Neuronal stem cell (in vitro differentiated cells): ENCODE measurements around the gene COX19.

Source experiments
- DNase-seq: peaks from one replicate; pipeline ENCODE4 v3.0.0-alpha.2; 2013; ENCODE audit warnings: low spot score
- H2AFZ ChIP-seq: one replicate; pipeline ENCODE4 v1.6.1; 2013; ENCODE audit warnings: mild to moderate bottlenecking, low read length, inconsistent platforms
- H2AK5ac ChIP-seq: 2 replicates; pipeline ENCODE4 v1.6.1; 2013; ENCODE audit warnings: low read depth, mild to moderate bottlenecking, inconsistent platforms, low read length, moderate library complexity, mixed read lengths
- H2BK120ac ChIP-seq: 2 replicates; pipeline ENCODE4 v1.6.1; 2013; ENCODE audit warnings: low read depth, mild to moderate bottlenecking, inconsistent platforms, low read length, moderate library complexity, mixed read lengths
- H2BK12ac ChIP-seq: one replicate; pipeline ENCODE4 v1.6.1; 2013; ENCODE audit warnings: low read length, inconsistent platforms
- H2BK15ac ChIP-seq: 2 replicates; pipeline ENCODE4 v1.6.1; 2013; ENCODE audit warnings: mild to moderate bottlenecking, low read length, inconsistent platforms, mixed read lengths
- H2BK5ac ChIP-seq: one replicate; pipeline ENCODE4 v1.6.1; 2013; ENCODE audit warnings: inconsistent platforms, mild to moderate bottlenecking, low read length, moderate library complexity
- H3K14ac ChIP-seq: one replicate; pipeline ENCODE4 v1.6.1; 2013; ENCODE audit warnings: low read length, inconsistent platforms
- H3K18ac ChIP-seq: 2 replicates; pipeline ENCODE4 v1.6.1; 2013; ENCODE audit warnings: low read length, inconsistent platforms
- H3K23ac ChIP-seq: 2 replicates; pipeline ENCODE4 v1.6.1; 2013; ENCODE audit warnings: low read depth, mild to moderate bottlenecking, mixed read lengths, low read length, inconsistent platforms; ENCODE audit not compliant: poor library complexity
- H3K27ac ChIP-seq: replicated peaks from 3 replicates; pipeline ENCODE4 v1.5.1; 2013; ENCODE audit warnings: low read length, inconsistent platforms
- H3K27me3 ChIP-seq, 3 experiments: 2 replicates each; pipeline ENCODE4 v1.6.1; 2013; ENCODE audit warnings: low read length in 3 of 3, mild to moderate bottlenecking in 2 of 3, inconsistent platforms in 1 of 3, low read depth in 1 of 3, mixed read lengths in 1 of 3, moderate library complexity in 1 of 3; ENCODE audit not compliant: control insufficient read depth in 3 of 3, insufficient read depth in 3 of 3
- H3K36me3 ChIP-seq, 2 donors: replicated peaks in 1 of 2; 2 replicates each; pipeline ENCODE4 v1.6.1; 2013; ENCODE audit warnings: low read length in 2 of 2; ENCODE audit not compliant: control insufficient read depth in 2 of 2, insufficient read depth in 2 of 2
- H3K4ac ChIP-seq: 2 replicates; pipeline ENCODE4 v1.6.1; 2013; ENCODE audit warnings: inconsistent platforms, mild to moderate bottlenecking, low read length, moderate library complexity
- H3K4me1 ChIP-seq, 2 donors: 1 replicate in 1 of 2; 2 replicates in 1 of 2; pipeline ENCODE4 v1.6.1; 2013; ENCODE audit warnings: low read length in 2 of 2, low read depth in 1 of 2; ENCODE audit not compliant: control insufficient read depth in 2 of 2, insufficient read depth in 1 of 2
- H3K4me2 ChIP-seq: one replicate; pipeline ENCODE4 v1.6.1; 2013; ENCODE audit warnings: mild to moderate bottlenecking, low read length, inconsistent platforms; ENCODE audit not compliant: insufficient read depth, poor library complexity, severe bottlenecking
- H3K4me3 ChIP-seq, 2 donors: 2 replicates each; pipeline ENCODE4 v1.5.1; 2013; ENCODE audit warnings: low read length in 2 of 2, mild to moderate bottlenecking in 2 of 2, inconsistent platforms in 1 of 2, moderate library complexity in 1 of 2
- H3K79me1 ChIP-seq: one replicate; pipeline ENCODE4 v1.6.1; 2013; ENCODE audit warnings: low read depth, mild to moderate bottlenecking, inconsistent platforms, low read length, moderate library complexity
- H3K9ac ChIP-seq: one replicate; pipeline ENCODE4 v1.6.1; 2013; ENCODE audit warnings: mild to moderate bottlenecking, low read depth, low read length, inconsistent platforms; ENCODE audit not compliant: poor library complexity
- H3K9me3 ChIP-seq, 2 donors: replicated peaks in 1 of 2; 2 replicates each; pipeline versions ENCODE3 to v1.6.1; 2013; ENCODE audit warnings: low read length in 2 of 2, mild to moderate bottlenecking in 2 of 2, inconsistent platforms in 1 of 2, low read depth in 1 of 2, mixed read lengths in 1 of 2, moderate library complexity in 1 of 2; ENCODE audit not compliant: control insufficient read depth in 2 of 2, insufficient read depth in 1 of 2
- H4K8ac ChIP-seq: one replicate; pipeline ENCODE4 v1.6.1; 2013; ENCODE audit warnings: low read depth, mild to moderate bottlenecking, inconsistent platforms, low read length, moderate library complexity
- H4K91ac ChIP-seq: one replicate; pipeline ENCODE4 v1.6.1; 2013; ENCODE audit warnings: low read length, low read depth, mild to moderate bottlenecking, inconsistent platforms; ENCODE audit not compliant: poor library complexity
- WGBS, 2 donors: extraction: QIAGEN DNeasy Blood & Tissue Kit; methylation state at CpG; one replicate each; pipeline ENCODE4 v1.1.7; 2013; ENCODE audit warnings: missing lambda C conversion rate in 2 of 2, mixed read lengths in 1 of 2; ENCODE audit not compliant: insufficient read length in 2 of 2, insufficient replicate concordance in 1 of 2; ENCODE audit errors: extremely low coverage in 2 of 2; 5-methylcytosine and 5-hydroxymethylcytosine counted together

Gene COX19

GRCh38 chr7:974172-974571 is 1.2 kb downstream of the COX19 start:
- Histone ChIP-seq H3K23ac (no peak overlapping the region), H3K4me3 (peak overlapping the region in 1 of 2 donors; percentile 68), H3K9me3 (no peaks in the 10 kb centered on the region), H3K36me3 (peaks cover 14 to 39% of the 10 kb centered on the region in 2 donors), H2BK120ac (no peak overlapping the region), H3K79me1 (peaks cover 17% of the 10 kb centered on the region), H4K91ac (no peak overlapping the region), H3K4ac (no peak overlapping the region), H2AK5ac (no peak overlapping the region), H3K27ac (no peak overlapping the region), H3K27me3 (no peaks in the 10 kb centered on the region), H3K18ac (no peak overlapping the region), H3K4me2 (peak overlapping the region; percentile 97), H4K8ac (no peak overlapping the region), H3K14ac (no peak overlapping the region), H3K4me1 (peaks cover 11 to 19% of the 10 kb centered on the region in 2 donors), H2BK12ac (no peak overlapping the region), H2BK5ac (no peak overlapping the region), H3K9ac (no peak overlapping the region), H2BK15ac (no peak overlapping the region), H2AFZ (no peak overlapping the region)
- DNase-seq: no peak
- WGBS, 2 donors: no CpG with 5 or more reads among the region's 7 CpGs

- Histone ChIP-seq H3K14ac (no peak overlapping the region), H3K4me3 (no peak overlapping the region), H3K9me3 (no peaks in the 10 kb centered on the region), H2AK5ac (no peak overlapping the region), H3K36me3 (peaks cover 19 to 48% of the 10 kb centered on the region in 2 donors), H3K4ac (no peak overlapping the region), H3K4me2 (no peak overlapping the region), H3K79me1 (peaks cover 18% of the 10 kb centered on the region), H4K91ac (no peak overlapping the region), H3K23ac (no peak overlapping the region), H2BK12ac (no peak overlapping the region), H3K27me3 (no peaks in the 10 kb centered on the region), H2AFZ (no peak overlapping the region), H2BK15ac (no peak overlapping the region), H3K18ac (no peak overlapping the region), H3K4me1 (peaks cover 11 to 19% of the 10 kb centered on the region in 2 donors), H2BK5ac (no peak overlapping the region), H3K9ac (no peak overlapping the region), H4K8ac (no peak overlapping the region), H3K27ac (no peak overlapping the region), H2BK120ac (no peak overlapping the region)
- DNase-seq: no peak
- no CpG with 5 or more reads among the region's 9 CpGs for WGBS, 2 donors
Measured at GRCh38 chr7:973312-973711, 2.0 kb downstream of the COX19 start.

GRCh38 chr7:972676-973309 is 2.6 kb downstream of the COX19 start:
- no peak overlapping the region for H2AK5ac ChIP-seq
- no peak overlapping the region for H2BK120ac ChIP-seq
- H3K27me3 ChIP-seq: no peaks in the 10 kb centered on the region
- H2BK12ac ChIP-seq: no peak overlapping the region
- H4K91ac ChIP-seq: no peak overlapping the region
- H3K27ac ChIP-seq: no peak overlapping the region
- peaks cover 11 to 17% of the 10 kb centered on the region in 2 donors for H3K4me1 ChIP-seq
- peaks cover 21% of the 10 kb centered on the region for H3K79me1 ChIP-seq
- H3K36me3 ChIP-seq: peaks cover 24 to 53% of the 10 kb centered on the region in 2 donors
- no peak overlapping the region for H3K14ac ChIP-seq
- H2BK15ac ChIP-seq: no peak overlapping the region
- no peak overlapping the region for H3K18ac ChIP-seq
- H3K9me3 ChIP-seq: no peaks in the 10 kb centered on the region
- no peak overlapping the region for H2BK5ac ChIP-seq
- H4K8ac ChIP-seq: no peak overlapping the region
- H3K23ac ChIP-seq: no peak overlapping the region
- no peak overlapping the region for H3K4ac ChIP-seq
- H3K4me2 ChIP-seq: no peak overlapping the region
- H2AFZ ChIP-seq: no peak overlapping the region
- no peak overlapping the region for H3K4me3 ChIP-seq
- no CpG with 5 or more reads among the region's 10 CpGs for WGBS, 2 donors
- DNase-seq: no peak
- H3K9ac ChIP-seq: no peak overlapping the region

- no peak overlapping the region for H3K4me2 ChIP-seq
- H3K27ac ChIP-seq: no peak overlapping the region
- no peak overlapping the region for H4K91ac ChIP-seq
- no peak overlapping the region for H3K9ac ChIP-seq
- peaks cover 21% of the 10 kb centered on the region for H3K79me1 ChIP-seq
- no peak overlapping the region for H2BK12ac ChIP-seq
- no peak overlapping the region for H2BK15ac ChIP-seq
- H3K4me1 ChIP-seq: peaks cover 6 to 11% of the 10 kb centered on the region in 2 donors
- no peaks in the 10 kb centered on the region for H3K27me3 ChIP-seq
- no peak overlapping the region for H2AK5ac ChIP-seq
- H3K4me3 ChIP-seq: no peak overlapping the region
- no peak overlapping the region for H3K4ac ChIP-seq
- H2BK5ac ChIP-seq: no peak overlapping the region
- H3K18ac ChIP-seq: no peak overlapping the region
- H3K36me3 ChIP-seq: peaks cover 24 to 60% of the 10 kb centered on the region in 2 donors
- no peak overlapping the region for H3K23ac ChIP-seq
- no peak for DNase-seq
- H2BK120ac ChIP-seq: no peak overlapping the region
- H4K8ac ChIP-seq: no peak overlapping the region
- WGBS, 2 donors: no CpG with 5 or more reads among the region's 12 CpGs
- no peaks in the 10 kb centered on the region for H3K9me3 ChIP-seq
- no peak overlapping the region for H3K14ac ChIP-seq
- H2AFZ ChIP-seq: no peak overlapping the region
Measured at GRCh38 chr7:972110-972509, 3.2 kb downstream of the COX19 start.
